Fibroblast of pulmonary artery (primary cell): Measurements from ENCODE around the gene CPAMD8.

Experiments
- DNase-seq: peaks from one replicate; pipeline ENCODE4 v3.0.0-alpha.2; 2010; ENCODE audit warnings: low read depth
- H3K4me3 ChIP-seq: replicated peaks from 2 replicates; pipeline ENCODE4 v1.5.1; 2011; ENCODE audit warnings: low read depth, mild to moderate bottlenecking, control low read depth, low read length, moderate library complexity
- CTCF ChIP-seq: IDR thresholded peaks from 2 replicates; pipeline ENCODE4 v1.5.1; 2011; ENCODE audit warnings: mild to moderate bottlenecking, control low read depth, low read length, inconsistent platforms; ENCODE audit errors: missing control alignments

Gene CPAMD8

GRCh38 chr19:17070421-17070820 lies 43.8 kb upstream of the CPAMD8 start:
- H3K4me3 ChIP-seq: no peak overlapping the region
- no peak for DNase-seq
- no peak for TF ChIP-seq CTCF

- TF ChIP-seq CTCF: no peak
- no peak for DNase-seq
- no peak overlapping the region for H3K4me3 ChIP-seq
These were observed 42.6 kb upstream of the CPAMD8 start for GRCh38 chr19:17069193-17069592.

- no peak overlapping the region for H3K4me3 ChIP-seq
- no peak for TF ChIP-seq CTCF
- no peak for DNase-seq
These were observed 36.8 kb upstream of the CPAMD8 start for GRCh38 chr19:17063428-17063827.

GRCh38 chr19:17061691-17062090 lies 35.1 kb upstream of the CPAMD8 start:
- no peak overlapping the region for H3K4me3 ChIP-seq
- no peak for DNase-seq
- no peak for TF ChIP-seq CTCF

- TF ChIP-seq CTCF: no peak
- H3K4me3 ChIP-seq: no peak overlapping the region
- DNase-seq: no peak
These were observed 34.6 kb upstream of the CPAMD8 start for GRCh38 chr19:17061205-17061604.

- TF ChIP-seq CTCF: no peak
- DNase-seq: no peak
- no peak overlapping the region for H3K4me3 ChIP-seq
These were observed 34.2 kb upstream of the CPAMD8 start for GRCh38 chr19:17060802-17061201.

GRCh38 chr19:17058236-17058635 lies 31.6 kb upstream of the CPAMD8 start:
- no peak overlapping the region for H3K4me3 ChIP-seq
- peak; percentile 62 for DNase-seq
- no peak for TF ChIP-seq CTCF
